HG02623 (cell line): Measurements from ENCODE around the gene GTF3A.

Source experiments
- ATAC-seq: cut with Tn5 transposase; IDR thresholded peaks from one replicate; pipeline ENCODE4 v1.9.1; 2021; ENCODE audit warnings: moderate library complexity; ENCODE audit not compliant: unreplicated experiment

The GTF3A gene

DNA sequence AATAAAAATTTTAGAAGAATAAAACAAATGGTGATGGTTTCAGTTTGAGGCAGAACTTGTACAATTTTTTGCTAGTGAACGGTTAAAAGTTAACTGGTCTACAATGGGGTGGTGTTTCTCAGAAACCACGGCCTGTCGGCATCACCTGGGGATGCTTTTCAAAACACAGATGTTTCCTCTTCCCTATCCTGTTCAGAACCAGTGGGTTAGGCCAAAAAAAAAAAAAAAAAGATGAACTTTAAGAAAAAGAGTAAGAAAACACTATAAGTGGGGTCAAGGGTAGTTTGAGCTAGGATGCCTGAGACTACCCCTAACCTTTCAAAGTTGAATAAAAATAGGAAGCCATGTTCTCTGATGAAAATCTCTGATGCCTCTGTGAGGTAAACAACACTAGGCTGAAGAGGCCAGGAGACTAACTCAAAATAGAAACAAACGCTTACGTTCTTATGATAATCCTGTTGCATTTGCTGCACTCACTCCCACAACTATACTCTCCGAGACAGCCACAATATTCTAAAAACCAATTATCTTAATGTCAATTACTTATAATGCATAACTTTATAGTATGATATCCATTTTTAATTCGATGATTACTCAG lies 22.7 kb downstream of the GTF3A start:
- no peak for ATAC-seq

DNA sequence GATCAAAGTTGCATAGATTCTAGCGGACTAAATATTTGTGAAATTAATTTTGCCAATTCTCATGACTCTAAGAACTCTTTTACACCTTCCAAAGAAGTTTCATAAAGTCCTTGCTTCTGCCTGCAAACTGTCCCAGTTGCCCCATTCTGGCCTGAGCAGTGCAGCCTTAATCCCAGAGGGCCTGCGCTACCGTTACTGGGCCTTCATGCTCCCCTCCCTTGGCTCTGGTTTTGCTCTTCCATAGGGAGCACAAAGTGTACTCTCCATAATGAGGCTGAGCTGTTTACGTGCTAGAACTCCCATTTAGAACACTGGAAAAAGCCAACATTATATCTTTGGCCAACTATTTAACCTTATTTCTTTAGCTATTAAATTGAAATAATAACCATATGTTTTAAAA lies 23.9 kb downstream of the GTF3A start:
- ATAC-seq, result no peak

DNA sequence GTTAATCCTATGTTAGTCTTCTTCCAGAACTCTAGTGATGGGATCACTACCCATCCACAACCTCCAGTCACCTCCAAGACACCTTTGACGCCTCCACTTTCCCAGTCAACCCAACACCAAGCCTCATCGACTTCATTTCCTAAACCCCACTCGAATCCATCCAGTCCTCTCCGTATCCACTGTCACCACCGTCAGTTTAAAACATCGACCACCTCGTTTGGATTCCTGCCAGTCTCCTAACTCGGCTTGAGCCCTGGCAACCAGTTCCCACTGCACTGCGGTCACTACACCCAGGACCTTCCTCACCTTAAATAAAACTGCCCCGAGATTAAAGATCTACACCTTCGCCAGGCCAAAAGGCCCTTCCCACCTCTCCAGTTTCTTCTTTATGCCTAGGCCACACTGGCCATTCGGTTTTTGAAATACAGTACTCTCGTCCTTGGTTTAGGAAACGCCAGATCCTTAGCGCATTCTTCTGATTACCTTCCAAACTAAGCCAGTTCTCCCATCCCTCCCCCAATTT lies 24.7 kb downstream of the GTF3A start:
- no peak for ATAC-seq

DNA sequence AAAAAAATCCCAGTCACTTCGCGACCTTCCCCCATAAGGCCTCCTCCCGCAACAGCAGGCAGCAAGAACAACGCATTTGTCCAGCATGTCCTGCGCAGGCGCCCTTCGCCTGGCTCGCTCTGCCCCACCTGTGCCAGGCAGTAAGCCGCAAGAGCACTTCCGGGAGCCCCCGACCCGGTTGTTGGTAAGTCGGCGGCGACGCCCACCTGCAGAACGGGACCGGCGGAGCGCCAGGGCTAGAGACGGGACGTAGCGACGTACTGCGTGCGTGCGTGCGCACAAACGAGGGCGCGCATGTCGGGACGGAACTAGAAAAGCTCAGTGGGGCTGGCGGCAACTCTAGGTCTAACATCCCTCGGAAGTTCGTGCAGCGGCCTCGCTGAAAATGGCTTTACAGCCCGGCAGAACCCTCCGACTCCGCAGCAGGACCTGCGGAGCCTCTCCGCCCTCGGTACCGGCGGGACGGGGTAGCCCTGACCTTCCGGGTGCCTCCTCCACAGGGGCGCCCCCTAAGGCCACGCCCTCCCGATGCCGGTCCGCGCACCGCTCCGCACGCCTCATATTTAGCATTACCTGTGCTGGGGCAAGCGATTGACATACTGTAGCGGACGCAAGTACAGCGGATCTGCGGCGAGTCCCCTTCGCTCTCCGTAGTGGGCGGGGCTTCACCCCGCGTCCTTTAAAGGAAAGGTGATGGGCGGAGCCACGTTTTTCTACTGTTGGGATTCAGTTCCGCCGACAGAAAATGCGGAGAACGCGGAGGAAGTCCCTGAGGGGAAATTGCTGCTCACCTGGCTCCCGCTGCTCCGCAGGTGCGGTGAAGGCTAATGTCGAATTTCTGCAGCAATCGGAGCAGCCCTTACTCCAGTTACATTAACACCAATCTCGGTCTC lies 25.8 kb downstream of the GTF3A start, which contains the start of gene MTIF3:
Gene MTIF3 (minus strand): TSS at position 629 of the 893 bp plus-strand sequence. CDS start 10,116 bp downstream, outside the sequence.
- ATAC-seq, result peak; percentile 81

DNA sequence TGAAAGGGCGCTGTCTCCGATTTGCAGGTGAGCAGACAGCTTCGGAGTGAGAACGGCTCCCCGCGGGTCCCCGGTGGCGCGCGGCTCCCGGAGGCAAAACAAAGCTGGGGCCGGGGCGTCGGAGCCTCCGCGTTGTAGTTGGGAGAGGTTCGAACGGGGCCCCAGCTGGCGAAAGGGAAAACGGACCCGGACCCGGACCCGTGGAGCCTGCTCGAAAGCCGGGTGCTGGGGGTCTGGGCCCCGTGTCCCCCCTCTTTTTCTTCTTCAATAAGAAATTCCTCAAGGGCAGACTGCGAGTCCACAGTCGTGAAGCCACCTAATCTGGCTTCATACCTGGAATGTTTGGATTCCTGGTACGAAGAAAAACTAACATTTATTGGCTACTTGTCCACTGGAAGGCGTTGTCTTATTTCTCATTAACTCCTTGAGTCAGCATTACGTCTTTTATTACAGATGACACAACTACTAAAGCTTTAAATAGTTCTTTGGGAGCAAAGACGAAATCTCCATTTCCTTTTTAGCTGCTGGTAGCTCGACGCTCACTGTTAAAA lies 26.6 kb downstream of the GTF3A start:
- ATAC-seq, result no peak

DNA sequence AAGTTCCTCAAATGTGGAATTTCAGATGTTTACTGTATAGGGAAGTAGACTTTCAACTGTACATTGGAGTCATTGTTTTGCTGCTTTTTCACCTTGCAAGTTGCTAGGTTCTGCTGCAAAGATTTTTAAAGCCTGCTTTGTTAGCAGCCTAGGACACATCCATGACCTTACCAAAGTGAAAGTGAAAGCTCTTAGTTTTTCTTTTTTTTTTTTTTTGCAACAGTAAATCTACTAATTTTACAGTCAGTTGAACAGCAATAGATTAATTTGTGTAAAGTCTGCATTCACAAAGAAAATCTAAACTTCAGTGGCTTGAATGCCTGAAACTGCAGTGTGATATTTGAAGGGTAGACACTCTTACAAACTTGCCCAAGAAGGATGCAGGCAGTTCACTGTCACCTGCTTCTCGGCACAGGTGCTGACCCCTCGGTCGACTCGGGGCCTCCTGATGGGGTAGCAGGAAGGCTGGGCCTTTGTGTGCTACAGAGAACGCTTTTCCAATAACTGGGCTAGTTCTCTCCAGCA lies 31.0 kb downstream of the GTF3A start:
- ATAC-seq, result no peak

DNA sequence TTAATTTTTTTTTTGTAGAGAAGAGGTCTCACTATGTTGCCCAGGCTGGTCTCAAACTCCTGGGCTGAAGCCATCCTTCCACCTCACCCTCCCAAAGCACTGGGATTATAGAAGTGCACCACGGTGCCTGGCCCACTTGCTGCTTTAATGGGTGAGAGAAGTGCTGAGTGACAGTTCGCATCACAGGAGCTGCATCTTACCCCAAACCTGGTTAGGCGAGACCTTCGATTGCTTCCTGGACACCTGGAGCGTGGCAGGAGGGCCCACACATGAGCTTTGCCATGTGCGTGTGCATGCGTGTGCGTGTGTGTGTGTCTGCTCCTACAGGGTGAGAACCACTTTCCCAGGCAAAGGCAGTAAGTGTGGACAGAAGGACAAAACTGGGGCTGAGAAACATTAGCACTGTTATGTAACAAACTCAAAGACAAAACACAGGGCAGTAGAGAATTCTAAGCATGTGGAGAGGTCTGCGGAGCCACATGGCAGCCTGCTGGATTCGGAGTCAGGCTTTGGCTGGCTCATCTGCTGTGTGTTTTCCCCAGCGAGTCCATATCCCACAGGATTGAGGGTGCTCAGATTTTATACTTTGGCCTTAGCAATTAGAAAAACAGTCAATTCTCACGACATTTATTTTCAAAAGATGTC lies 37.6 kb downstream of the GTF3A start:
- no peak for ATAC-seq

DNA sequence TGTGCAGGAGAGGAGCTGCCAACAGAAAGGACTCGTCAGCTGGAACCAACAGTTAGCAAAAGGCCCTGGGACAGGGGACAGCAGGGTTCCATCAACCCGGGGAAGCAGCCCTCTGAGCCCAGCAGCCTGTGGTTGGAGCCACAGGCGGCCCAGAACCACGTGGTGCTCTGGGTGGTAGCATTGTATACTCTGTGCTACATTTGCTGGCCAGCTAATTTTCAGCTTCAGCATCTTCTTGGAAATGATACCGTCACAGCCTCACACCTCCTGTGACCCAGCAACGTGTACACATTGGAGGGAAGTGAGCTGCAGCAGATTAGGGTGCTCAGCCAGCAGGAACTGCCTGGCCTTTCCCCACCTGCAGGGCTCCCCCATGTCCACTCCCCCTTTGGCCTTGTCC lies 39.1 kb downstream of the GTF3A start:
- no peak for ATAC-seq

DNA sequence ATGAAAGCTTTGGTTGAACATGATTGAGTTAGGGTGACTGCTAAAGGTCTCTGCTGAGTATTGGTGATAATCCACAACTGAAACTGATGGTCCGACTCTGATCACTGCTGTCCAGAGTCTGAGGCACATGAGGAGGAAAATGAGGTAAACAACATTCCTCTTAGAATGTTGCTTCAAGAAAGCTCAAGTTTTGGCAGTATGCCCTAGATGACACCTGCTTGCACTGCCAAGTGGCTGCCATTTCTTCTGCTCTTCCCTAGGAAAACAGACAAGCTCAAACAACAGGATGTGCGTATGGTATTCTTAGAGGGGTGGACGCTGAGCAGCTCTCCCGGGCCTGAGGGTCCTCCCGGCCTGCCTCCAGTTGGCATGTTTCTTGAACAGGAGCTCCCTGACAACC lies 41.2 kb downstream of the GTF3A start:
- ATAC-seq, result no peak

DNA sequence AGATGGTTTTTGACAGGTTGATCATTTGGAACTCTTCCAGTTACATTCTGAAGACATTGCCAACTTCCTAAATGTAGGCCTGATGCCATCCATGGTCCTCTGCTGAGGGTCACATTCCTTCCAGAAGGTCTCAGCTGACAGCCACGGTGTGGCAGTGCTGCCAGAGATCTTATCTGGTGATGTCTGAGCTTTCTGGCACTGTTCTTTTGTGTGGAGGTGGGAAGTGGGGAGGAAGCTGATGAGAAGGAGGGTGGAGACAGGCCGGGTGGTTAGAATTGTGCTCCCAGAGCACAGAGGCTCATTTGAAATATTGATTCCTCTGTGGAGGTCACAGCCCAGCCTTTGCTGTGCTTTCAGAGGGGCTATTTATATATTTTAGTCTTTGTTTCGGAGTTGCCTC lies 42.1 kb downstream of the GTF3A start:
- ATAC-seq, result no peak

DNA sequence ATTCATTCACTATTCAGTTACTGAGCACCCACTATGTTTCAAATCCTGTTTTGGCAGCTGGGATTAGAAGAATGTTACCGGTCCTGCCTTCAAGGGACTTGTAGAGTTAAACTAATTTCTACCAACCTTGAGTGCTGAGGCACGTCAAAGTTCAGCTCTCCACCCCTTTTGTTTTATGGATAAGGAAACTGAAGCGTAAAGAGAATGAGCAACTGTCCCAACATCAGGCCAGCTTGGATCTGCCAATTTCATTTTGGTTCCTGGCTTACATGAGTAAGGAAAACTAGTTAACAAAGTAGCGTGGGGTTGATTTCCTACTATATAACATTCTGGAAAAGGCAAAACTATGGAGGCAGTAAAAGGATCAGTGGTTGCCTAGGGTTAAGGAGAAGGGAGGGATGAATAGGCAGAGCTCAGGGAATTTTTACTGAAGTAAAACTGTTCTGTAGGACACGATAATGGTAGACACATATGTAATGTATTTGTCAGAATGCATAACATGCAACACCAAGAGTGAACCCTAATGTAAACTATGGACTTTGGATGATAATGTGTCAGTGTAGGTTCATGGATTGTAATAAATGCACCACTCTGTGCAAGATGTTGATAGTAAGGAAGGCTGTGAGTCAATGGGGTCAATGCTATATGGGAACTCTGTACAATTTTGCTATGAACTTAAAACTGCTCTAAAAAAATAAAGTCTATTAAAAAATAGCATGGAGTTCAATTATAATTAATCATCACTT lies 45.8 kb downstream of the GTF3A start:
- no peak for ATAC-seq

DNA sequence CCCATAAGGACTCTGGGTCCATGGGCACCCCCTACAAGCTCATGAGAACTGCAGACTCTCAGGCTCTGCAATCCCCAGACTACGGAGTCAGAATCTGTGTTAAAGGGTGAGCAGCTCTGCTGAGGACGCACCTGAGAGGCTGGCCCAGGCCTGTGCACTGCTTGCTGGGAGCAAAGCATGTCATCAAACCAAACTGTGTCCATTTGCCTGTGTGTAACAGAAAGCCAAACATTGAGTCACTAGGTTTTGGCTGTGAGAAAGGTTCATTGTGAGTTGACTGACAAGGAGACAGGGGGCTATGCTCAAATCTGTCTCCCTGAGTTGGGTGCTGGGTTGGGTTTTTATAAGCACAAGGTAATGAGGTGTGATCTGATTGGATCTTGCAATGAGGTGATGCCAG lies 48.0 kb downstream of the GTF3A start:
- ATAC-seq, result no peak

DNA sequence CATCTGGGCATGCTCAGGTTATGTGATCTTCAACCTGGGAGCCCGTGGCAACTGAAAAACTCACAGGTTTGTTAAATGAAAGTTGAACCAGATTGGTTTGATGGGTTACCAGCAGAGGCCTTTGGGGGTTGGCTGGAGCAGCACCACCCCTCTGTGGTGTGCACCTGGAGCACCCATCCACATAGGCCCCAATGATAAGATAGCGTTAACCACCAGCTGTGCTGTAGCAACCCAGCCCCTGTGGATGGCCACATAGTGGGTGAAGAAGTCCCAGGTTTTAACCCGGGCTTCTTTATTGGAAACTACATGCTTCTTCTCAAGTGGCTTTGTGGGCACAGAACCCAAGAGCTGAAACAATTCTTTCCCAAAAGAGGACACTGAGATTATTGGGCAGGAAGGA lies 48.5 kb downstream of the GTF3A start:
- no peak for ATAC-seq

DNA sequence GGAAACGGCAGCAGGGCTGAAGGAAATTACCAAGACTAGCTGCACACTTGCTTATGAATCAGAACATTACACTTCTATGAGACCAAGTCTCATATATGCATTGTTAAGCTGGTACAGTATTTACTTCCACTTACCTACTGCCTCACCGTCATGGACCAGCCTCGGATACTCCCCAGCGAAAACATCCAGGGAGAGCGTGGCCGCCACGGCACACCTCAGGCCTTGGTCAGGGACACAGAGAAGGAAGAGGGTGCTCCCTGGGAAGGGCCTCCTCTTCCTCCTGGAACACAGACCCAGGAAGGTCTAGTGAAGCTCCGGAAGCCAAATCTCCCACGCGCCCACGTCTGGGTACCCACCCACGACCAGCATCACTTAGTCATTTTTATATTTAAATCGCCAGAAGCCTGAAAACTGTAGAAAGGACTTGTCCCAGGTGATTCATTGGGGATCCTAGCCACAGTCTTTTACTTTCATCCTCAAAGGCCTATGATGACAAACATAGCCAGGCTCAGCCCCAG lies 50.4 kb downstream of the GTF3A start:
- ATAC-seq, result no peak

DNA sequence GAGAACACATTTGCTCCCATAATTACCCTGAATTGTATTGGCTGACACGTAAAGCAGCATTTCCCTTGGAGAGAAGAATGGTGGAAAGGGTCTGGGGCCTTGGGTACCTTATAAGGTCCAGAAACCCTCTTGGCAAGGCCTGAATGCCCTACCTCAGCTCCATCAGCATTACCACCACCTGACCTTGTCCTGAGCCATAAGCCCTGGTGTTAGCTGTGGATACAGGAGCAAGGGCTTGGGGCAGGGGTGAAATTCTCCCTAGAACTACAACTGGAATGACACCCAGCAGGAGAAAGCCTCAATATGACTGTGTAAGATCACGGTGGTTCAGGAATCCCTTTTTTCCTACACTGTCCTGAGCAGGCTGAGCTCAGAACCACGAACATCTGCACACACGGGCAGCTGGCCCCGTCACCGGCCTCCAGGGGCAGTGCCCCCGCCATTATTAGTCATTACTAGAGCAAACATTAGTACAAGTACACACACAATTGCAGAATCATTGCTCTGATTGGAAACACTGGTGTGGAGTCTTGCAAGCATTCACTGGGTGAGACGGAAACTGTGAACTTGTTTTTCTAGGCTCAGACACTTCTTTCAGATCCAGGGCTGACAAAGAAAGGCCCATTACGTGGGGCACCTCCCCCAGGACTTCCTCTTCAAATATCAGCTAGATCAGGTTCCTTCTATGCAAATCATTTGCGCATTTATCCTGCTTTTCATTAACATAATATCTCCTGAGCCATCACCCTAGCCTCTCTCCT lies 52.7 kb downstream of the GTF3A start:
- ATAC-seq, result peak; percentile 56

DNA sequence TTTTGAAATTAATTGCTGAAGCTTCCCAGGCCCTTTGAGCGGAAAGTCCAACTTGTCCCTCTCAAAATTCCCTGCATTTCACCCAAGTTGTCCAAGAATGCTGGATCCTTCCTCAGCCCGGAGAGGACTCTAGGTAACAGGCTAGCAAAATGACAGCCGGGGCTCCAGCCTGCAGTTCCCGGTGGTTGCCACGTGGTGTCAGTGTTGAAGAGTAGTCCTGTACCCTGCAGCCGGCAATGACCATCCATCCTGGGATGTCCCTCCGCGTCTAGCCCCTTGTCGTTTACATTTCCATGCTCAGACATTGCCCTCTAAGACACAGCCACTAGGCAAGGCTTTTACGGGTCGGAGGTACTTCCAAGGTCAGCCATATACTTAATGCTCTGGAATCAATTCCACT lies 57.3 kb downstream of the GTF3A start:
- no peak for ATAC-seq

DNA sequence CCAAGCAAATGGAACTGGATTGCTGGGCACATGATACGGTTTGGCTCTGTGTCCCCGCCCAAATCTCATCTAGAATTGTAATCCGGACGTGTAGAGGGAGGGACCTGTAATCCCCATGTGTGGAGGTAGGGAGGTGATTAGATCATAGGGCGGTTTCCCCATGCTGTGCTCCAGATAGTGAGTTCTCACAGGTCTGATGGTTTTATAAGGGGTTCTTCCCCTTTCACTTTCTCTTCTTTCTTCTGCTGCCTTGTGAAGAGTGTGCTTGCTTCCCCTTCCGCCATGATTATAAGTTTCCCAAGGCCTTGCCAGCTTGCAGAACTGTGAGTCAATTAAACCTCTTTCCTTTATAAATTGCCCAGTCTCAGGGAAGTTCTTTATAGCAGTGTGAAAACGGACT lies 58.6 kb downstream of the GTF3A start:
- ATAC-seq, result peak; percentile 95

DNA sequence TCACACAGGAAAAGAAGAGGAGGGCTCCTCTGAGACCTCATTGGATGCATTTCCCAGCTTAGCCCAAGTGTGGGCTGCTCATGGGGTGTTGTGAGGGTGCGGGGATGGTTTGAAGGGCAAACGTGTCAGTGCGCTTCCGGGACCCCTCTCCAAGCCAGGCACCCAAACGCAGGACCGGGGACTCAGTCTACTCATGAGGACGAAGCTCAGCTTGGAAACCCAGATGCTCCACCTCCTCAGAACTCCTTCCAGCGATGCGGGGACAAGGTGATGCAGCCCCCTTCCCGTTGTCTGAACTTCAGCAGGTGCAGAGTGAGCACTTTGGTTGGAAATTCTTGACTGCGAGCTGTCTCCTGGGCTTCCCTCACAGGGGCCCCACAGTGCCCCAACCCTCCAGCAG lies 59.0 kb downstream of the GTF3A start:
- no peak for ATAC-seq
